ENCODE data around the gene CNOT2.

DNA sequence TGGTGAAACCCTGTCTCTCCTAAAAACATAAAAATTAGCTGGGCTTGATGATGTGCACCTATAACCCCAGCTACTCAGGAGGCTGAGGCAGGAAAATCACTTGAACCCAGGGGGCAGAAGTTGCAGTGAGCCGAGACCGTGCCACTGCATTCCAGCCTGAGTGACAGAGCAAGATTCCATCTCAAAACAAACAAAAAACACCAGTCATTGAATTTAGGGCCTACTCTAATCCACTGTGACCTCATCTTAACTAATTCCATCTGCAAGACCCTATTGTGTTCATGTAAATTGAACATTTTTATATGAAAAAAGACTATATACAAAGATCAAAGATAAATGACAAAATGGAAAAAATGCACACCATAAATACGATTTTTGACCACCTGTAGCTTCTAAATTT is 140.7 kb downstream of the CNOT2 start:
- TF ChIP-seq, protein P1, sequence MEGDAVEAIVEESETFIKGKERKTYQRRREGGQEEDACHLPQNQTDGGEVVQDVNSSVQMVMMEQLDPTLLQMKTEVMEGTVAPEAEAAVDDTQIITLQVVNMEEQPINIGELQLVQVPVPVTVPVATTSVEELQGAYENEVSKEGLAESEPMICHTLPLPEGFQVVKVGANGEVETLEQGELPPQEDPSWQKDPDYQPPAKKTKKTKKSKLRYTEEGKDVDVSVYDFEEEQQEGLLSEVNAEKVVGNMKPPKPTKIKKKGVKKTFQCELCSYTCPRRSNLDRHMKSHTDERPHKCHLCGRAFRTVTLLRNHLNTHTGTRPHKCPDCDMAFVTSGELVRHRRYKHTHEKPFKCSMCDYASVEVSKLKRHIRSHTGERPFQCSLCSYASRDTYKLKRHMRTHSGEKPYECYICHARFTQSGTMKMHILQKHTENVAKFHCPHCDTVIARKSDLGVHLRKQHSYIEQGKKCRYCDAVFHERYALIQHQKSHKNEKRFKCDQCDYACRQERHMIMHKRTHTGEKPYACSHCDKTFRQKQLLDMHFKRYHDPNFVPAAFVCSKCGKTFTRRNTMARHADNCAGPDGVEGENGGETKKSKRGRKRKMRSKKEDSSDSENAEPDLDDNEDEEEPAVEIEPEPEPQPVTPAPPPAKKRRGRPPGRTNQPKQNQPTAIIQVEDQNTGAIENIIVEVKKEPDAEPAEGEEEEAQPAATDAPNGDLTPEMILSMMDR (conservative IDR thresholded peaks at IDR 0.05): no peak
- TF ChIP-seq EZH2 (IDR thresholded peaks at IDR 0.05; ENCODE audit: low read depth): no peak
